Measurements from ENCODE around the gene ARHGAP40. TPM values are rescaled to one million over a fixed set of nuclear protein-coding genes. Genes with fewer than 3 reads are reported as not detected.

Gene ARHGAP40
- total and polyA plus RNA-seq, 9 of the 15 experiments (the other 6 are each of a cell fraction or from before 2014, with no cell fraction given) = not detected

GRCh38 chr20:38581013-38581412 lies 20.6 kb upstream of the ARHGAP40 start, which contains the start of gene ADIG:
Gene ADIG, plus strand, starts transcription at chr20:38581197. Its CDS starts 54 bp downstream, at chr20:38581251.
- in situ Hi-C loops (cut with MboI) = no loop called here

More at GRCh38 chr20:38581013-38581412, 20.6 kb upstream of the ARHGAP40 start, which contains the start of gene ADIG:
- Histone ChIP-seq H3K4me1 (replicated peaks in 1 of 2; ENCODE audit: control insufficient read depth in 2 of 2, insufficient read depth in 2 of 2, low read length in 2 of 2) (peaks cover 0 to 3% of the 10 kb centered on the region in 2 experiments; a peak in 1 of 5 replicates), H3K27me3 (ENCODE audit: control insufficient read depth in 2 of 2, insufficient read depth in 2 of 2, low read length in 2 of 2) (peaks cover 27 to 50% of the 10 kb centered on the region in 2 experiments), H3K4me2 (ENCODE audit: insufficient read depth, low read length) (no peak within 1 kb of the TSS), H3K27ac (ENCODE audit: extremely low read depth, low read depth, low read length) (no peak within 1 kb of the TSS), H2AFZ (ENCODE audit: low read depth, low read length) (no peak within 1 kb of the TSS), H4K20me1 (replicated peaks; ENCODE audit: control insufficient read depth, insufficient read depth, low read length) (no peaks in the 10 kb centered on the region), H3K9ac (ENCODE audit: insufficient read depth in 1 of 2, low read depth in 2 of 2, low read length in 2 of 2) (no peak within 1 kb of the TSS), H3K4me3 (no peak within 1 kb of the TSS), H3K79me2 (ENCODE audit: control insufficient read depth, insufficient read depth, low read length) (no peaks in the 10 kb centered on the region), H3K9me3 (replicated peaks; ENCODE audit: control insufficient read depth, insufficient read depth, low read depth, low read length) (no peaks in the 10 kb centered on the region), H3K9me1 (ENCODE audit: control insufficient read depth, insufficient read depth, low read length) (no peaks in the 10 kb centered on the region), H3K36me3 (ENCODE audit: control insufficient read depth, insufficient read depth, low read length) (peaks cover 3% of the 10 kb centered on the region; the same call in 1 of the 3 replicates)
- TF ChIP-seq SRSF1 (IDR thresholded peaks at IDR 0.05; ENCODE audit: low read depth, low read length) = no peak
- no peak for TF ChIP-seq HDAC6 (IDR thresholded peaks at IDR 0.05; ENCODE audit: low read depth, low read length)
- TF ChIP-seq COPS2 (conservative IDR thresholded peaks at IDR 0.05) = no peak
- TF ChIP-seq RBM39 (optimal IDR thresholded peaks at IDR 0.05; ENCODE audit: low read depth, low read length) = no peak
- no peak for TF ChIP-seq PPARD (CRISPR knock-in tag; IDR thresholded peaks at IDR 0.05)
- TF ChIP-seq ARHGAP35 (IDR thresholded peaks at IDR 0.05; ENCODE audit: partially characterized antibody) = no peak
- no peak for TF ChIP-seq RBM22 (IDR thresholded peaks at IDR 0.05; ENCODE audit: low read depth, low read length, poor library complexity, severe bottlenecking)
- TF ChIP-seq SIN3A (IDR thresholded peaks at IDR 0.05; ENCODE audit: borderline replicate concordance in 2 of 2, control insufficient read depth in 1 of 2, low read depth in 2 of 2, low read length in 2 of 2) = no peak
- TF ChIP-seq RAD21 (CRISPR knock-in tag; conservative IDR thresholded peaks at IDR 0.05 in 1 of 2, IDR thresholded peaks at IDR 0.05 in 1 of 2) = no peak
- TF ChIP-seq NELFE (IDR thresholded peaks at IDR 0.05; ENCODE audit: insufficient read depth, insufficient read length) = no peak
- no peak for TF ChIP-seq SRSF9 (IDR thresholded peaks at IDR 0.05; ENCODE audit: borderline replicate concordance, low read depth, low read length)
- TF ChIP-seq, protein P1, sequence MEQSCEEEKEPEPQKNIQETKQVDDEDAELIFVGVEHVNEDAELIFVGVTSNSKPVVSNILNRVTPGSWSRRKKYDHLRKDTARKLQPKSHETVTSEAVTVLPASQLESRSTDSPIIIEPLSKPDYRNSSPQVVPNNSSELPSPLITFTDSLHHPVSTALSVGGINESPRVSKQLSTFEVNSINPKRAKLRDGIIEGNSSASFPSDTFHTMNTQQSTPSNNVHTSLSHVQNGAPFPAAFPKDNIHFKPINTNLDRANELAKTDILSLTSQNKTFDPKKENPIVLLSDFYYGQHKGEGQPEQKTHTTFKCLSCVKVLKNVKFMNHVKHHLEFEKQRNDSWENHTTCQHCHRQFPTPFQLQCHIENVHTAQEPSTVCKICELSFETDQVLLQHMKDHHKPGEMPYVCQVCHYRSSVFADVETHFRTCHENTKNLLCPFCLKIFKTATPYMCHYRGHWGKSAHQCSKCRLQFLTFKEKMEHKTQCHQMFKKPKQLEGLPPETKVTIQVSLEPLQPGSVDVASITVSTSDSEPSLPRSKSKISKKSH (CRISPR knock-in tag; IDR thresholded peaks at IDR 0.05) = no peak
- TF ChIP-seq SMARCB1 (IDR thresholded peaks at IDR 0.05; ENCODE audit: insufficient read length, low read depth) = no peak
- TF ChIP-seq ATF4 (CRISPR knock-in tag; IDR thresholded peaks at IDR 0.05) = no peak
- no peak for TF ChIP-seq MLLT1 (IDR thresholded peaks at IDR 0.05)
- TF ChIP-seq SP1 (CRISPR knock-in tag; IDR thresholded peaks at IDR 0.05) = no peak
- no peak for TF ChIP-seq FIP1L1 (IDR thresholded peaks at IDR 0.05; ENCODE audit: low read depth, low read length, poor library complexity, severe bottlenecking)
- no peak for TF ChIP-seq TAF7 (tag; IDR thresholded peaks at IDR 0.05)
- no peak for TF ChIP-seq ZNF140 (CRISPR knock-in tag; IDR thresholded peaks at IDR 0.05)
- TF ChIP-seq GATAD2A (IDR thresholded peaks at IDR 0.05) = no peak
- intact Hi-C loops (cut with micrococcal nuclease) = no loop called here
- 20% methylated on average over 5 of the region's 5 CpGs for WGBS (ENCODE audit: insufficient coverage, low coverage, missing lambda C conversion rate)
- DNase-seq (ENCODE audit: extremely low read depth in 1 of 4, low spot score in 3 of 4) (no peak), FAIRE-seq (peak; percentile 42), ATAC-seq (no peak)
- ChIA-PET CTCF (ENCODE audit: low intra/inter-chr PET ratio) (no interaction called here), POLR2A (interaction anchor here (0.6 to 1.7 kb wide), 5 partner anchors 8 to 384 kb away, joined by 3 to 7 read pairs (median 3); no protein-coding TSS in a partner anchor)
- BruUV-seq (replicated peaks) = no TSS peak

Measured in K562 (cell line).